Endothelial cell of umbilical vein (primary cell): ENCODE results near the gene FHDC1. TPM values are rescaled to one million over a fixed set of nuclear protein-coding genes. Genes with fewer than 3 reads are reported as not detected.
A peak's percentile ranks its signal among the peaks of the same experiment; 100 is the strongest.

ENCODE experiments used
- BruUV-seq: library from RNA; stranded (reverse); fragments of 400-500 nt; replicated peaks from 2 replicates; lab custom pipeline; 2021; lab: Mats Ljungman, UMichigan
- CTCF ChIA-PET: fragments of 300-600, 350-600 bp; sonication (Branson Sonifier 250); formaldehyde crosslinking; loops from one replicate; lab custom pipeline; 2021; ENCODE audit warnings: antibody characterized with exemption, inconsistent platforms; lab: Charles Lee
- POLR2A ChIA-PET: fragments of 300-600, 350-600 bp; sonication (Branson Sonifier 250); formaldehyde crosslinking; loops from one replicate; lab custom pipeline; 2021; ENCODE audit warnings: antibody characterized with exemption, inconsistent platforms; lab: Charles Lee
- DNase-seq: peaks from one replicate; pipeline ENCODE4 v3.0.0-alpha.2; 2011; ENCODE audit warnings: low read depth, low spot score
- FAIRE-seq: peaks from 2 replicates; lab custom pipeline; 2011; peaks lifted over from hg19 to GRCh38; lab: Jason Lieb, UNC
- H2AFZ ChIP-seq: 2 replicates; pipeline ENCODE4 v1.6.0; 2012; ENCODE audit warnings: low read depth, low read length, control low read depth, inconsistent platforms
- H3K27ac ChIP-seq: 2 replicates; pipeline ENCODE4 v1.5.1; 2011; ENCODE audit warnings: low read depth, mild to moderate bottlenecking, control low read depth, low read length, moderate library complexity; ENCODE audit not compliant: insufficient read depth
- H3K27me3 ChIP-seq, 2 experiments: 2 replicates each; pipeline versions ENCODE4 v1.6.0 to v1.6.1; 2011; ENCODE audit warnings: low read length in 2 of 2, mixed read lengths in 1 of 2; ENCODE audit not compliant: control insufficient read depth in 2 of 2, insufficient read depth in 2 of 2
- H3K36me3 ChIP-seq, 2 experiments: 2 replicates in 1 of 2; 3 replicates in 1 of 2; pipeline ENCODE4 v1.5.1; 2011; ENCODE audit warnings: low read length in 2 of 2, mild to moderate bottlenecking in 1 of 2, moderate library complexity in 1 of 2; ENCODE audit not compliant: control insufficient read depth in 2 of 2, insufficient read depth in 2 of 2; ENCODE audit errors: extremely low read depth in 1 of 2
- H3K4me1 ChIP-seq: 3 replicates; pipeline ENCODE4 v1.5.1; 2011; ENCODE audit warnings: mild to moderate bottlenecking, low read length; ENCODE audit not compliant: control insufficient read depth, insufficient read depth; ENCODE audit errors: extremely low read depth
- H3K4me2 ChIP-seq: 2 replicates; pipeline ENCODE4 v1.6.1; 2011; ENCODE audit warnings: low read length, control low read depth, mixed read lengths; ENCODE audit not compliant: insufficient read depth
- H3K4me3 ChIP-seq, 3 experiments: fragments of 200-600 bp in 1 of 3; sonication (generic), shearing (Covaris generic) in 1 of 3; replicated peaks in 1 of 3; 2 replicates each; pipeline ENCODE4 v1.5.1; 2011 to 2016; ENCODE audit warnings: control low read depth in 3 of 3, low read length in 3 of 3, mild to moderate bottlenecking in 2 of 3, inconsistent platforms in 1 of 3, low read depth in 1 of 3, moderate library complexity in 1 of 3; ENCODE audit not compliant: insufficient read depth in 1 of 3
- H3K79me2 ChIP-seq: 2 replicates; pipeline ENCODE4 v1.6.0; 2012; ENCODE audit warnings: low read length, inconsistent platforms; ENCODE audit not compliant: control insufficient read depth, insufficient read depth
- H3K9ac ChIP-seq: replicated peaks from 2 replicates; pipeline ENCODE3; 2011; ENCODE audit warnings: low read length, control low read depth; ENCODE audit not compliant: insufficient read depth; ENCODE audit errors: extremely low read depth
- H3K9me1 ChIP-seq: replicated peaks from 3 replicates; pipeline ENCODE4 v1.6.0; 2011; ENCODE audit warnings: mild to moderate bottlenecking, low read length; ENCODE audit not compliant: control insufficient read depth, insufficient read depth; ENCODE audit errors: extremely low read depth
- H3K9me3 ChIP-seq: replicated peaks from 2 replicates; pipeline ENCODE4 v1.5.1; 2012; ENCODE audit warnings: low read length, inconsistent platforms; ENCODE audit not compliant: control insufficient read depth, insufficient read depth
- H4K20me1 ChIP-seq: replicated peaks from 2 replicates; pipeline ENCODE3; 2011; ENCODE audit warnings: mild to moderate bottlenecking, low read length; ENCODE audit not compliant: control insufficient read depth, insufficient read depth; ENCODE audit errors: extremely low read depth
- CTCF ChIP-seq, 2 donors: IDR thresholded peaks; 1 replicate in 1 of 2; 2 replicates in 1 of 2; pipeline ENCODE4 v1.5.1; 2011; ENCODE audit warnings: low read length in 2 of 2, mild to moderate bottlenecking in 2 of 2, moderate library complexity in 2 of 2, control low read depth in 1 of 2, inconsistent platforms in 1 of 2, low read depth in 1 of 2; ENCODE audit not compliant: insufficient read depth in 1 of 2; ENCODE audit errors: extremely low read depth in 1 of 2
- EZH2 ChIP-seq: IDR thresholded peaks from 2 replicates; pipeline ENCODE4 v1.6.1; 2012; ENCODE audit warnings: borderline replicate concordance, low read depth, mild to moderate bottlenecking, moderate library complexity, low read length, inconsistent platforms; ENCODE audit not compliant: severe bottlenecking
- FOS ChIP-seq: IDR thresholded peaks from 2 replicates; pipeline ENCODE4 v1.6.1; 2011; ENCODE audit warnings: mild to moderate bottlenecking, low read length, moderate library complexity, borderline replicate concordance; ENCODE audit not compliant: insufficient read depth
- GATA2 ChIP-seq: IDR thresholded peaks from 2 replicates; pipeline ENCODE4 v1.7.0; 2011; ENCODE audit warnings: low read depth, mild to moderate bottlenecking, moderate library complexity, mixed read lengths, low read length; ENCODE audit not compliant: insufficient read length, insufficient read depth
- JUN ChIP-seq: IDR thresholded peaks from 2 replicates; pipeline ENCODE4 v1.6.1; 2011; ENCODE audit warnings: borderline replicate concordance, low read depth; ENCODE audit not compliant: insufficient read length, insufficient read depth
- MAX ChIP-seq: IDR thresholded peaks from 2 replicates; pipeline ENCODE4 v1.6.1; 2011; ENCODE audit not compliant: insufficient read depth, insufficient read length
- MYC ChIP-seq: IDR thresholded peaks from one replicate; pipeline ENCODE4 v1.6.1; 2011; ENCODE audit warnings: mild to moderate bottlenecking, low read depth, low read length
- POLR2A ChIP-seq: IDR thresholded peaks from 2 replicates; pipeline ENCODE4 v1.6.1; 2012; ENCODE audit warnings: low read depth, mild to moderate bottlenecking, control low read depth, low read length
- POLR2AphosphoS5 ChIP-seq: IDR thresholded peaks from 2 replicates; pipeline ENCODE4 v1.6.1; 2012; ENCODE audit warnings: low read depth, mild to moderate bottlenecking, control low read depth, low read length, moderate library complexity; ENCODE audit not compliant: insufficient read depth
- dilution Hi-C: fragments of 300-500 bp; cut with MboI; formaldehyde crosslinking; loops from one replicate; pipeline ENCODE4 v1.15.0; 2019; ENCODE audit warnings: low sequenced_read_pairs; ENCODE audit not compliant: extremely low pct_ligation_motif_present
- intact Hi-C: fragments of 100-400 bp; cut with micrococcal nuclease; formaldehyde crosslinking; loops from one replicate; pipeline ENCODE4 v1.10.0; 2022
- polyA plus RNA-seq, 4 experiments: library from polyadenylated mRNA; depleted of rRNA in 3 of 4; stranded (reverse) in 3 of 4; unstranded in 1 of 4; fragments of >200 nt; gene quantifications; 2 replicates each; pipeline versions ENCODE4 v1.2.1 to v1.2.3, GENCODE V29; 2011 to 2012; ENCODE audit warnings: missing spikeins in 1 of 4
- total RNA-seq: library from RNA; stranded (reverse); gene quantifications from 2 replicates; pipeline ENCODE4 v1.2.3, GENCODE V29; 2021

The FHDC1 gene
- total and polyA plus RNA-seq, 2 donors (not counting 3 experiments of a cell fraction or from before 2014, with no cell fraction given) = 0.03 to 0.18 TPM

GRCh38 chr4:152910521-152910920 lies 25.6 kb upstream of the FHDC1 start:
- BruUV-seq = TSS peak; percentile 14
- ChIA-PET POLR2A (no interaction called here), CTCF (no interaction called here)
- H3K4me3 ChIP-seq = no peak overlapping the region
- dilution Hi-C loops = no loop called here
- no peaks in the 10 kb centered on the region for H3K4me1 ChIP-seq
- H3K27ac ChIP-seq = no peak overlapping the region
- H3K27me3 ChIP-seq = no peaks in the 10 kb centered on the region
- no peaks in the 10 kb centered on the region for H3K9me1 ChIP-seq
- H2AFZ ChIP-seq = no peak overlapping the region
- H3K79me2 ChIP-seq = no peaks in the 10 kb centered on the region
- H3K9ac ChIP-seq = no peak overlapping the region
- no peak for DNase-seq
- no peaks in the 10 kb centered on the region for H3K9me3 ChIP-seq
- H3K36me3 ChIP-seq = no peaks in the 10 kb centered on the region
- intact Hi-C loops = no loop called here
- no peak overlapping the region for H3K4me2 ChIP-seq
- TF ChIP-seq CTCF (IDR thresholded peaks at IDR 0.05; ENCODE audit: extremely low read depth in 1 of 2, insufficient read depth in 1 of 2, low read depth in 1 of 2, low read length in 2 of 2) (no peak), FOS (no peak), POLR2AphosphoS5 (no peak), GATA2 (no peak), MAX (no peak), JUN (no peak), POLR2A (no peak), MYC (no peak), EZH2 (no peak)
- no peak for FAIRE-seq
- H4K20me1 ChIP-seq = no peaks in the 10 kb centered on the region
